Naive thymus-derived CD4-positive, alpha-beta T cell (primary cell): ENCODE results near the gene GK. TPM values are rescaled to one million over a fixed set of nuclear protein-coding genes. Genes with fewer than 3 reads are reported as not detected.

Source experiments
- ATAC-seq: fragments of 150-1000 bp; cut with Tn5 transposase; 2 replicates; pipeline ENCODE4 v1.10.0; 2021; ENCODE audit warnings: mild to moderate bottlenecking, moderate library complexity
- CTCF ChIA-PET: fragments of 350-600 bp; sonication (Branson Sonifier 250); formaldehyde crosslinking; loops from one replicate; lab custom pipeline; 2021; ENCODE audit warnings: antibody characterized with exemption; lab: Charles Lee
- POLR2A ChIA-PET: fragments of 350-600 bp; sonication (Branson Sonifier 250); formaldehyde crosslinking; loops from one replicate; lab custom pipeline; 2021; ENCODE audit warnings: antibody characterized with exemption, inconsistent platforms; lab: Charles Lee
- DNase-seq, 9 donors: peaks; one replicate each; pipeline versions ENCODE4 v3.0.0 to v3.0.0-alpha.2; 2020 to 2022; ENCODE audit warnings: mixed read lengths in 1 of 9
- H3K27ac ChIP-seq: one replicate; pipeline ENCODE4 v1.7.0; 2013; ENCODE audit warnings: mild to moderate bottlenecking, low read depth, low read length, moderate library complexity
- H3K27me3 ChIP-seq, 2 donors: one replicate each; pipeline ENCODE4 v1.7.0; 2013; ENCODE audit warnings: low read length in 2 of 2, mild to moderate bottlenecking in 2 of 2, moderate library complexity in 2 of 2; ENCODE audit not compliant: control insufficient read depth in 2 of 2, insufficient read depth in 2 of 2
- H3K36me3 ChIP-seq, 3 experiments: 1 replicate in 2 of 3; 2 replicates in 1 of 3; pipeline ENCODE4 v1.7.0; 2013; ENCODE audit warnings: low read length in 3 of 3, mild to moderate bottlenecking in 3 of 3, moderate library complexity in 1 of 3; ENCODE audit not compliant: insufficient read depth in 3 of 3, control insufficient read depth in 2 of 3
- H3K4me1 ChIP-seq, 2 donors: one replicate each; pipeline ENCODE4 v1.7.0; 2013; ENCODE audit warnings: low read length in 2 of 2, mild to moderate bottlenecking in 2 of 2, moderate library complexity in 1 of 2; ENCODE audit not compliant: control insufficient read depth in 2 of 2, insufficient read depth in 2 of 2
- H3K4me3 ChIP-seq: 2 replicates; pipeline ENCODE4 v1.7.0; 2013; ENCODE audit warnings: mild to moderate bottlenecking, low read length
- H3K9me3 ChIP-seq, 3 experiments: 1 replicate in 2 of 3; 2 replicates in 1 of 3; pipeline ENCODE4 v1.7.0; 2013; ENCODE audit warnings: low read length in 3 of 3; ENCODE audit not compliant: control insufficient read depth in 2 of 3
- H3K27ac Mint-ChIP-seq, 9 donors: one replicate each; pipeline ENCODE4 v1.8.0; 2020 to 2022; ENCODE audit warnings: mixed read lengths in 9 of 9, mild to moderate bottlenecking in 8 of 9, moderate library complexity in 5 of 9, inconsistent platforms in 2 of 9
- H3K27me3 Mint-ChIP-seq, 5 donors: one replicate each; pipeline ENCODE4 v1.8.0; 2021 to 2022; ENCODE audit warnings: mixed read lengths in 5 of 5, mild to moderate bottlenecking in 1 of 5
- H3K36me3 Mint-ChIP-seq, 5 donors: one replicate each; pipeline ENCODE4 v1.8.0; 2020 to 2022; ENCODE audit warnings: mixed read lengths in 5 of 5, mild to moderate bottlenecking in 3 of 5, inconsistent platforms in 1 of 5
- H3K4me1 Mint-ChIP-seq, 7 donors: one replicate each; pipeline ENCODE4 v1.8.0; 2020 to 2022; ENCODE audit warnings: mixed read lengths in 7 of 7, mild to moderate bottlenecking in 3 of 7, inconsistent platforms in 1 of 7
- H3K4me3 Mint-ChIP-seq, 10 donors: one replicate each; pipeline ENCODE4 v1.8.0; 2020 to 2022; ENCODE audit warnings: mild to moderate bottlenecking in 10 of 10, mixed read lengths in 10 of 10, moderate library complexity in 6 of 10, inconsistent platforms in 2 of 10
- H3K9me3 Mint-ChIP-seq, 11 donors: one replicate each; pipeline ENCODE4 v1.8.0; 2020 to 2022; ENCODE audit warnings: mixed read lengths in 11 of 11, mild to moderate bottlenecking in 4 of 11, inconsistent platforms in 1 of 11, moderate library complexity in 1 of 11
- intact Hi-C, 2 donors: fragments of 100-400 bp; cut with micrococcal nuclease; formaldehyde crosslinking; loops; one replicate each; pipeline ENCODE4 v1.15.1; 2023
- polyA plus RNA-seq, 2 donors: library from polyadenylated mRNA; unstranded; fragments of 300-500 nt; fragmentation: Illumina TruSeq; gene quantifications; one replicate each; pipeline ENCODE4 v1.2.3, GENCODE V29; 2021
- total RNA-seq, 6 experiments: library from RNA in 5 of 6; stranded (reverse) in 5 of 6; gene quantifications; 1 replicate in 5 of 6; 2 replicates in 1 of 6; pipeline ENCODE4 v1.2.3 and lab custom pipeline; 2021 to 2026

GK gene
- total and polyA plus RNA-seq, 7 experiments from 2014 or later = 4.0 to 41.1 (median 5.7) TPM

GRCh38 chrX:30657196-30658161 is 4.3 kb downstream of the GK start:
- no peaks in the 10 kb centered on the region for H3K9me3 ChIP-seq
- DNase-seq = no peak
- no peaks in the 10 kb centered on the region for H3K27me3 ChIP-seq
- H3K36me3 Mint-ChIP-seq = peaks cover 0 to 25% (median 0%) of the 10 kb centered on the region in 5 donors
- H3K27ac Mint-ChIP-seq = peak overlapping the region in 2 of 9 donors; percentile 41 to 91
- peak overlapping the region in 1 of 10 donors; percentile 64 for H3K4me3 Mint-ChIP-seq
- no peaks in the 10 kb centered on the region for H3K4me1 ChIP-seq
- peaks cover 0 to 49% (median 6%) of the 10 kb centered on the region in 7 donors for H3K4me1 Mint-ChIP-seq
- H3K9me3 Mint-ChIP-seq = no peaks in the 10 kb centered on the region
- intact Hi-C loops = no loop called here
- no peak overlapping the region for H3K27ac ChIP-seq
- no peak for ATAC-seq
- H3K27me3 Mint-ChIP-seq = no peaks in the 10 kb centered on the region
- ChIA-PET CTCF (no interaction called here), POLR2A (no interaction called here)
- peaks cover 0 to 5% (median 0%) of the 10 kb centered on the region in 3 experiments for H3K36me3 ChIP-seq
- no peak overlapping the region for H3K4me3 ChIP-seq

- Mint-ChIP-seq H3K27ac (peak overlapping the region in 1 of 9 donors; percentile 85), H3K9me3 (no peaks in the 10 kb centered on the region), H3K4me1 (peaks cover 0 to 51% (median 3%) of the 10 kb centered on the region in 7 donors), H3K4me3 (peak overlapping the region in 1 of 10 donors; percentile 28), H3K27me3 (no peaks in the 10 kb centered on the region), H3K36me3 (peaks cover 0 to 28% (median 0%) of the 10 kb centered on the region in 5 donors)
- Histone ChIP-seq H3K4me1 (no peaks in the 10 kb centered on the region), H3K27me3 (no peaks in the 10 kb centered on the region), H3K9me3 (no peaks in the 10 kb centered on the region), H3K27ac (no peak overlapping the region), H3K4me3 (no peak overlapping the region), H3K36me3 (no peaks in the 10 kb centered on the region)
- DNase-seq = no peak
- ChIA-PET CTCF (no interaction called here), POLR2A (no interaction called here)
- peak; percentile 82 for ATAC-seq
- intact Hi-C loops = loop anchor here in 1 of 2 donors (1.0 kb wide), 1 partner anchor 8 kb away; no protein-coding TSS in a partner anchor
Observed at GRCh38 chrX:30659421-30659820, 6.2 kb downstream of the GK start.

- no peaks in the 10 kb centered on the region for H3K36me3 ChIP-seq
- intact Hi-C loops = no loop called here
- H3K4me3 Mint-ChIP-seq = peak overlapping the region in 1 of 10 donors; percentile 57
- H3K27me3 Mint-ChIP-seq = no peaks in the 10 kb centered on the region
- H3K4me1 ChIP-seq = no peaks in the 10 kb centered on the region
- H3K27ac Mint-ChIP-seq = peak overlapping the region in 1 of 9 donors; percentile 72
- POLR2A ChIA-PET = no interaction called here
- peaks cover 0 to 41% (median 0%) of the 10 kb centered on the region in 7 donors for H3K4me1 Mint-ChIP-seq
- H3K27ac ChIP-seq = no peak overlapping the region
- H3K4me3 ChIP-seq = no peak overlapping the region
- H3K9me3 Mint-ChIP-seq = no peaks in the 10 kb centered on the region
- no peaks in the 10 kb centered on the region for H3K27me3 ChIP-seq
- DNase-seq (no peak), ATAC-seq (no peak)
- H3K36me3 Mint-ChIP-seq = peaks cover 0 to 25% (median 0%) of the 10 kb centered on the region in 5 donors
- CTCF ChIA-PET = no interaction called here
- H3K9me3 ChIP-seq = no peaks in the 10 kb centered on the region
Observed at GRCh38 chrX:30661228-30661627, 8.0 kb downstream of the GK start.

- ATAC-seq = no peak
- POLR2A ChIA-PET = interaction anchor here (0.8 kb wide), 1 partner anchor 256 kb away, joined by 4 read pairs; no protein-coding TSS in a partner anchor
- no peak overlapping the region for H3K4me3 ChIP-seq
- Mint-ChIP-seq H3K4me3 (no peak overlapping the region), H3K36me3 (peaks cover 0 to 18% (median 5%) of the 10 kb centered on the region in 5 donors), H3K27me3 (no peaks in the 10 kb centered on the region), H3K4me1 (peaks cover 0 to 27% (median 0%) of the 10 kb centered on the region in 7 donors), H3K27ac (no peak overlapping the region), H3K9me3 (no peaks in the 10 kb centered on the region)
- no peaks in the 10 kb centered on the region for H3K4me1 ChIP-seq
- no peak for DNase-seq
- H3K9me3 ChIP-seq = no peaks in the 10 kb centered on the region
- no peaks in the 10 kb centered on the region for H3K36me3 ChIP-seq
- CTCF ChIA-PET = no interaction called here
- H3K27me3 ChIP-seq = no peaks in the 10 kb centered on the region
- H3K27ac ChIP-seq = no peak overlapping the region
- intact Hi-C loops = no loop called here
Observed at GRCh38 chrX:30663322-30663721, 10.1 kb downstream of the GK start.

GRCh38 chrX:30665471-30665870 is 12.2 kb downstream of the GK start:
- no peak overlapping the region for H3K27ac ChIP-seq
- H3K9me3 ChIP-seq = no peaks in the 10 kb centered on the region
- no peak for DNase-seq
- no peaks in the 10 kb centered on the region for H3K4me1 ChIP-seq
- Mint-ChIP-seq H3K4me1 (peaks cover 0 to 16% (median 0%) of the 10 kb centered on the region in 7 donors), H3K4me3 (no peak overlapping the region), H3K36me3 (peaks cover 5 to 24% (median 12%) of the 10 kb centered on the region in 5 donors), H3K27ac (no peak overlapping the region), H3K9me3 (no peaks in the 10 kb centered on the region), H3K27me3 (no peaks in the 10 kb centered on the region)
- no peaks in the 10 kb centered on the region for H3K27me3 ChIP-seq
- H3K4me3 ChIP-seq = no peak overlapping the region
- ATAC-seq = no peak
- ChIA-PET CTCF (no interaction called here), POLR2A (no interaction called here)
- no peaks in the 10 kb centered on the region for H3K36me3 ChIP-seq
- intact Hi-C loops = no loop called here

GRCh38 chrX:30666094-30666493 is 12.9 kb downstream of the GK start:
- no peaks in the 10 kb centered on the region for H3K36me3 ChIP-seq
- ATAC-seq (no peak), DNase-seq (no peak)
- no peaks in the 10 kb centered on the region for H3K4me1 ChIP-seq
- peaks cover 5 to 24% (median 12%) of the 10 kb centered on the region in 5 donors for H3K36me3 Mint-ChIP-seq
- no peak overlapping the region for H3K27ac Mint-ChIP-seq
- no peak overlapping the region for H3K4me3 ChIP-seq
- CTCF ChIA-PET = no interaction called here
- no peaks in the 10 kb centered on the region for H3K9me3 ChIP-seq
- H3K27me3 Mint-ChIP-seq = no peaks in the 10 kb centered on the region
- H3K9me3 Mint-ChIP-seq = no peaks in the 10 kb centered on the region
- POLR2A ChIA-PET = no interaction called here
- H3K4me3 Mint-ChIP-seq = no peak overlapping the region
- no peak overlapping the region for H3K27ac ChIP-seq
- peaks cover 0 to 14% (median 0%) of the 10 kb centered on the region in 7 donors for H3K4me1 Mint-ChIP-seq
- intact Hi-C loops = no loop called here
- no peaks in the 10 kb centered on the region for H3K27me3 ChIP-seq
